ENCODE data around the gene MAD2L1BP.
"Not testable (repeated sequence)": the region's sequence is repeated elsewhere in the genome, so short reads cannot be mapped to it uniquely, and the experiment has no call there.

MAD2L1BP gene

GRCh38 chr6:43657221-43657802, 21.7 kb downstream of the MAD2L1BP start:
- TF ChIP-seq, protein P1, sequence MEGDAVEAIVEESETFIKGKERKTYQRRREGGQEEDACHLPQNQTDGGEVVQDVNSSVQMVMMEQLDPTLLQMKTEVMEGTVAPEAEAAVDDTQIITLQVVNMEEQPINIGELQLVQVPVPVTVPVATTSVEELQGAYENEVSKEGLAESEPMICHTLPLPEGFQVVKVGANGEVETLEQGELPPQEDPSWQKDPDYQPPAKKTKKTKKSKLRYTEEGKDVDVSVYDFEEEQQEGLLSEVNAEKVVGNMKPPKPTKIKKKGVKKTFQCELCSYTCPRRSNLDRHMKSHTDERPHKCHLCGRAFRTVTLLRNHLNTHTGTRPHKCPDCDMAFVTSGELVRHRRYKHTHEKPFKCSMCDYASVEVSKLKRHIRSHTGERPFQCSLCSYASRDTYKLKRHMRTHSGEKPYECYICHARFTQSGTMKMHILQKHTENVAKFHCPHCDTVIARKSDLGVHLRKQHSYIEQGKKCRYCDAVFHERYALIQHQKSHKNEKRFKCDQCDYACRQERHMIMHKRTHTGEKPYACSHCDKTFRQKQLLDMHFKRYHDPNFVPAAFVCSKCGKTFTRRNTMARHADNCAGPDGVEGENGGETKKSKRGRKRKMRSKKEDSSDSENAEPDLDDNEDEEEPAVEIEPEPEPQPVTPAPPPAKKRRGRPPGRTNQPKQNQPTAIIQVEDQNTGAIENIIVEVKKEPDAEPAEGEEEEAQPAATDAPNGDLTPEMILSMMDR (IDR thresholded peaks at IDR 0.05; ENCODE audit: low read depth, low read length, missing control alignments), result no peak
- no peaks in the 10 kb centered on the region for H3K36me3 ChIP-seq (replicated peaks)
- DNase-seq, result no peak
- no peaks in the 10 kb centered on the region for H3K27me3 ChIP-seq (replicated peaks)
- H3K27ac ChIP-seq, result no peak overlapping the region
- H3K4me3 ChIP-seq (ENCODE audit: low read depth, low read length), result no peak overlapping the region
- in situ Hi-C loops (cut with HindIII; ENCODE audit: low pct_ligation_motif_present, low sequenced_read_pairs), result no loop called here

DNA sequence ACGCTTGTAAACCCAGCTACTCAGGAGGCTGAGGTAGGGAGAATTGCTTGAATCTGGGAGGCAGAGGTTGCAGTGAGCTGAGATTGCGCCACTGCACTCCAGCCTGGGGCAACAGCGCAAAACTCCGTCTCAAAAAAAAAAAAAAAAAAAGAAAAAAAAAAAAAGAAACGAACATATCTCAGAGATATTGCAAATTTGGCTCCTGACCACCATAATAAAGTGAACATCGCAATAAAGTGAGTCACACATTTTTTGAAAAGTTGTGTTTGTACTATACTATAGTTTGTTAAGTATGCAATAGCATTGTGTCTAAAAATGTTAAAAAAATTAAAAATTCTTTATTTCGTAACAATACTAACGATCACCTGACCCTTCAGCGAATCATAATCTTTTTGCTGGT, 22.5 kb downstream of the MAD2L1BP start:
- in situ Hi-C loops (cut with HindIII; ENCODE audit: low pct_ligation_motif_present, low sequenced_read_pairs), result no loop called here
- DNase-seq, result no peak
- H3K27ac ChIP-seq, result no peak overlapping the region
- TF ChIP-seq, protein P1 (IDR thresholded peaks at IDR 0.05; ENCODE audit: low read depth, low read length, missing control alignments), result no peak
- H3K4me3 ChIP-seq (ENCODE audit: low read depth, low read length), result no peak overlapping the region
- no peaks in the 10 kb centered on the region for H3K27me3 ChIP-seq (replicated peaks)
- no peaks in the 10 kb centered on the region for H3K36me3 ChIP-seq (replicated peaks)

- H3K36me3 ChIP-seq (replicated peaks); in situ Hi-C loops (cut with HindIII; ENCODE audit: low pct_ligation_motif_present, low sequenced_read_pairs); DNase-seq; H3K27me3 ChIP-seq (replicated peaks); H3K4me3 ChIP-seq (ENCODE audit: low read depth, low read length); H3K27ac ChIP-seq: not testable (repeated sequence)
Measured at GRCh38 chr6:43662948-43663347, 27.3 kb downstream of the MAD2L1BP start.

DNA sequence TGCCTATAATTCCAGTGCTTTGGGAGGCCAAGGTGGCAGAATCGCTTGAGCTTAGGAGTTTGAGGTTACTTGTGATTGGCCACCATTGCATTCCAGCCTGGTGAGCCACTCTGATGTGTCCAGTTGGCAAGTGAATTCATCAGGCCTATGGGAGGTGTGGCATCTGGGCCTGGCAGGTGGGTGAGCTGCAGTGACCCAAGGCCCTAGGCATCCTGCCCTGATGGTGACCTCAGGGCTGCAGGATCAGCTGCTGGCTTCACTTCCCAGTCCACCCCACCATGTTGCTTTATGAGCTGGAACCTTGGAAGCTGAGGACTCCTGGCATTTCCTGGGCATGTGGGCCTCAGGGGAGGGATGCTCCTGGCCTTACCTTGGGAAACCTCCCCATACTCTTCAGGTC, 29.7 kb downstream of the MAD2L1BP start:
- DNase-seq, result no peak
- Histone ChIP-seq H3K36me3 (replicated peaks) (no peaks in the 10 kb centered on the region), H3K27me3 (replicated peaks) (no peaks in the 10 kb centered on the region), H3K4me3 (ENCODE audit: low read depth, low read length) (no peak overlapping the region), H3K27ac (no peak overlapping the region)
- in situ Hi-C loops (cut with HindIII; ENCODE audit: low pct_ligation_motif_present, low sequenced_read_pairs), result no loop called here
- TF ChIP-seq, protein P1 (IDR thresholded peaks at IDR 0.05; ENCODE audit: low read depth, low read length, missing control alignments), result no peak

DNA sequence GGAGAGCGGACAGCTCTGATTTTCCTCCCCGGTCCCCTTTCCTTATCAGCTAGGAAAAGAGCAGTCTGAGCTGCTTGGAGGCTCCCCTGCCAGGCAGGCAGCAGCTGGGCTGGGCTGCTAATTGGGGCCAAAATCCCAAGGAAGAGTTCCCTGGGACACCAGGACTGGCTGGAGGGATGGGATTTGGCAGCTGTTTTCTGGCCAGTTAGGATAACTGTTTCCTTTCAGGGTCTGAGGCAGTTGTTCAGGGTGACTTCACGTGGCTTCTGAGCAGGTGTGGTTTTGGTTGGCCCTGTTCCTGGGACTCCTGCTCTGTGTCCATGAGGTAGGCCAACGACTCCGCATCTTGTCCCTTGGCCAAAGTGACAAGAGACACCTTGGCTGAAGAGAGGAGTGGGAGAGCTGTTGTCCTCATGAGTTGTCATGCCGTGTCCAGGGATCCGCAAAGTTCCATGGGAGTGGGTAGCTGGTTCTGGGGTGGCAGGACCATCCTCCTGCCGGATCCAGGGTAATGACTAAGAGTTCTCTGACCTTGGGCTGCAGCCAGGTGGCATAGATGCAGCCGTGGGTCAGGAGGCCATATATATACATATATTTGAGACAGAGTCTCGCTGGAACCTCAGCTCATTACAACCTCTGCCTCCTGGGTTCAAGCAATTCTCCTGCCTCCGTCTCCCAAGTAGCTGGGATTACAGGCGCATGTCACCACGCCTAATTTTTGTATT, 30.7 kb downstream of the MAD2L1BP start:
- TF ChIP-seq, protein P1 (IDR thresholded peaks at IDR 0.05; ENCODE audit: low read depth, low read length, missing control alignments), result no peak
- Histone ChIP-seq H3K27ac (no peak overlapping the region), H3K36me3 (replicated peaks) (peaks cover 5% of the 10 kb centered on the region), H3K4me3 (ENCODE audit: low read depth, low read length) (no peak overlapping the region), H3K27me3 (replicated peaks) (no peaks in the 10 kb centered on the region)
- in situ Hi-C loops (cut with HindIII; ENCODE audit: low pct_ligation_motif_present, low sequenced_read_pairs), result no loop called here
- no peak for DNase-seq

DNA sequence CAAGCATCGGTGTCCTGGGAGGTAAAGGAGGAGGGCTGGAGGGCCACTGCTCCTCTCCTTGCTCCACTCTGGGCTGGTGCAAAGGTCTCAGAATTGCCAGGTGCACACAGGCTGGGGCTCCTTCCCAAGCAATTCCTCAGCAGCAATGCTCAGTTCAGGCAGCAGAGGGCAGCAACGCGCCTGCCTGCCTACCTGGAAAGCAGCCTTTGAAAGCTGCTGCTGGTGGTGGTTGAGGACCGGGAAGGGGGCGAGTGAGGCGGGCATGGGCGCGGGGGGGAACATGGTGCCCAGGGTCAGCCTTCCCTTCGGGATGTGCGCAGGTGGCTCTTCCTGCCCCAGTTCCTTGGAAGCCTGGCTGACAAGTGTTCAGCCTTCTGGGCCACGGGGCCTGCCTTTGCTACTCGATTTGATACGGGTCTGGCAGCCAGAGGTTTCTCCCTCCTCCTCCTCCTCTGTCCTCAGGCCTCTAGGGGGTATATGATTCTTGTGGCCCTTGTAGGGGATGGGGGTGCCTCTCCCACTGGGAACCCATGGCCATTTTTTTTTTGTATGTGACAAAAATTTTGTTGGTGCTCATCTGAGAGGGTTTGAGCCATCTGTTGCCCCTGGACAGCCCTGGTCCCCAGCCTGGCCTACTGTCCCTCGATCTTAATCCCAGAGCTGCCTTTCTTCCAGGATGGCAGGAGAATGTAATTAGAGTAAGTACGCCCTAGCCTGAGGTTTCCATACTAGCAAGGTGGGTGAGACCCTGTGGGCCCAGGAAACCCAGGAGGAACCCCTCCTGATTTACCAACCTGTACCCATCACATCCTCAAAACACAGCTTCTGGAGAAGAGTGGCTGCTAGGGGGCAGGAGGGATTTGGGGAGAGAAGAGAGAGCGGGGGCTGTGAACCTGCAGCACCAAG, 31.9 kb downstream of the MAD2L1BP start:
- TF ChIP-seq, protein P1 (IDR thresholded peaks at IDR 0.05; ENCODE audit: low read depth, low read length, missing control alignments), result peak; percentile 98
- in situ Hi-C loops (cut with HindIII; ENCODE audit: low pct_ligation_motif_present, low sequenced_read_pairs), result no loop called here
- DNase-seq, result peak; percentile 63
- Histone ChIP-seq H3K36me3 (replicated peaks) (peaks cover 9% of the 10 kb centered on the region), H3K27me3 (replicated peaks) (no peaks in the 10 kb centered on the region), H3K4me3 (ENCODE audit: low read depth, low read length) (no peak overlapping the region), H3K27ac (no peak overlapping the region)
